EL (cell line): Measurements from ENCODE around the gene ASB3.
"Not testable (repeated sequence)": the region's sequence is repeated elsewhere in the genome, so short reads cannot be mapped to it uniquely, and the experiment has no call there.

Experiments used
- DNase-seq: peaks from one replicate; pipeline ENCODE4 v3.0.0-alpha.2; 2016

ASB3 gene

GRCh38 chr2:53786352-53786704, 425 bp downstream of the ASB3 start:
- DNase-seq: no peak

GRCh38 chr2:53785366-53785765, 1.4 kb downstream of the ASB3 start:
- peak; percentile 19 for DNase-seq

GRCh38 chr2:53784436-53784835, 2.3 kb downstream of the ASB3 start:
- peak; percentile 8 for DNase-seq

GRCh38 chr2:53782676-53783075, 4.1 kb downstream of the ASB3 start:
- DNase-seq: no peak

- DNase-seq: no peak
Measured at GRCh38 chr2:53780056-53780455, 6.7 kb downstream of the ASB3 start.

GRCh38 chr2:53778536-53779162, 8.1 kb downstream of the ASB3 start:
- no peak for DNase-seq

- no peak for DNase-seq
Measured at GRCh38 chr2:53777134-53777533, 9.6 kb downstream of the ASB3 start.

GRCh38 chr2:53770264-53770663, 16.5 kb downstream of the ASB3 start:
- DNase-seq: no peak

GRCh38 chr2:53769318-53769945, 17.3 kb downstream of the ASB3 start:
- no peak for DNase-seq

GRCh38 chr2:53768242-53768542, 18.6 kb downstream of the ASB3 start:
- peak; percentile 59 for DNase-seq

GRCh38 chr2:53767405-53768241, 19.1 kb downstream of the ASB3 start, which contains the start of gene CHAC2:
CHAC2 (plus strand) TSS chr2:53767804; CDS start chr2:53767887, 83 bp downstream.
- peak; percentile 82 for DNase-seq

- no peak for DNase-seq
Measured at GRCh38 chr2:53765767-53766166, 21.0 kb downstream of the ASB3 start.

GRCh38 chr2:53757206-53757605, 29.5 kb downstream of the ASB3 start:
- DNase-seq: not testable (repeated sequence)

GRCh38 chr2:53756644-53757043, 30.1 kb downstream of the ASB3 start:
- no peak for DNase-seq

- DNase-seq: no peak
Measured at GRCh38 chr2:53755121-53755520, 31.6 kb downstream of the ASB3 start.

- no peak for DNase-seq
Measured at GRCh38 chr2:53753041-53753440, 33.7 kb downstream of the ASB3 start.

GRCh38 chr2:53752385-53752784, 34.4 kb downstream of the ASB3 start:
- DNase-seq: no peak

- DNase-seq: peak; percentile 64
Measured at GRCh38 chr2:53751728-53752127, 35.0 kb downstream of the ASB3 start.

GRCh38 chr2:53750041-53750768, 36.5 kb downstream of the ASB3 start:
- no peak for DNase-seq

- no peak for DNase-seq
Measured at GRCh38 chr2:53744395-53745065, 42.2 kb downstream of the ASB3 start.

- peak; percentile 12 for DNase-seq
Measured at GRCh38 chr2:53740170-53740569, 46.6 kb downstream of the ASB3 start.

- no peak for DNase-seq
Measured at GRCh38 chr2:53739032-53739431, 47.7 kb downstream of the ASB3 start.

- no peak for DNase-seq
Measured at GRCh38 chr2:53737091-53737490, 49.7 kb downstream of the ASB3 start.
